ENCODE measurements around the gene DLGAP4.

Gene DLGAP4

GRCh38 chr20:36421641-36422040 lies 115.5 kb downstream of the DLGAP4 start:
- DNase-seq = no peak

- no peak for DNase-seq
Measured at GRCh38 chr20:36424314-36424713, 118.2 kb downstream of the DLGAP4 start.

GRCh38 chr20:36425166-36425565 lies 119.0 kb downstream of the DLGAP4 start:
- no peak for DNase-seq

GRCh38 chr20:36431604-36432003 lies 125.5 kb downstream of the DLGAP4 start:
- DNase-seq = no peak

- no peak for DNase-seq
Measured at GRCh38 chr20:36432096-36432495, 126.0 kb downstream of the DLGAP4 start.

- no peak for DNase-seq
Measured at GRCh38 chr20:36434383-36434782, 128.2 kb downstream of the DLGAP4 start.

GRCh38 chr20:36435124-36435523 lies 129.0 kb downstream of the DLGAP4 start:
- DNase-seq = no peak

- DNase-seq = peak; percentile 92
Measured at GRCh38 chr20:36435592-36436541, 129.7 kb downstream of the DLGAP4 start.

GRCh38 chr20:36439040-36439730 lies 133.0 kb downstream of the DLGAP4 start:
- DNase-seq = peak; percentile 77

- no peak for DNase-seq
Measured at GRCh38 chr20:36439731-36440072, 133.6 kb downstream of the DLGAP4 start.

- DNase-seq = no peak
Measured at GRCh38 chr20:36440370-36441026, 134.4 kb downstream of the DLGAP4 start.

- DNase-seq = no peak
Measured at GRCh38 chr20:36441027-36441414, 134.9 kb downstream of the DLGAP4 start.

GRCh38 chr20:36441416-36441815 lies 135.3 kb downstream of the DLGAP4 start:
- no peak for DNase-seq

GRCh38 chr20:36445847-36446246 lies 139.7 kb downstream of the DLGAP4 start:
- DNase-seq = no peak

GRCh38 chr20:36446557-36446956 lies 140.4 kb downstream of the DLGAP4 start:
- DNase-seq = no peak

- no peak for DNase-seq
Measured at GRCh38 chr20:36447101-36447500, 141.0 kb downstream of the DLGAP4 start.

GRCh38 chr20:36449663-36450062 lies 143.5 kb downstream of the DLGAP4 start:
- DNase-seq = no peak

- DNase-seq = no peak
Measured at GRCh38 chr20:36454332-36454697, 148.2 kb downstream of the DLGAP4 start.

- no peak for DNase-seq
Measured at GRCh38 chr20:36454698-36455427, 148.7 kb downstream of the DLGAP4 start.

GRCh38 chr20:36455972-36456625 lies 150.0 kb downstream of the DLGAP4 start:
- DNase-seq = no peak

- DNase-seq = peak; percentile 92
Measured at GRCh38 chr20:36460648-36461599, 154.8 kb downstream of the DLGAP4 start.
